Dedifferentiated amniotic fluid mesenchymal stem cell (primary cell): ENCODE data around the gene TSPEAR.
"Not testable (repeated sequence)": the region's sequence is repeated elsewhere in the genome, so short reads cannot be mapped to it uniquely, and the experiment has no call there.

Source experiments
- DNase-seq: peaks from one replicate; pipeline ENCODE4 v3.0.0-alpha.2; 2016; ENCODE audit errors: extremely low spot score

The TSPEAR gene

DNA sequence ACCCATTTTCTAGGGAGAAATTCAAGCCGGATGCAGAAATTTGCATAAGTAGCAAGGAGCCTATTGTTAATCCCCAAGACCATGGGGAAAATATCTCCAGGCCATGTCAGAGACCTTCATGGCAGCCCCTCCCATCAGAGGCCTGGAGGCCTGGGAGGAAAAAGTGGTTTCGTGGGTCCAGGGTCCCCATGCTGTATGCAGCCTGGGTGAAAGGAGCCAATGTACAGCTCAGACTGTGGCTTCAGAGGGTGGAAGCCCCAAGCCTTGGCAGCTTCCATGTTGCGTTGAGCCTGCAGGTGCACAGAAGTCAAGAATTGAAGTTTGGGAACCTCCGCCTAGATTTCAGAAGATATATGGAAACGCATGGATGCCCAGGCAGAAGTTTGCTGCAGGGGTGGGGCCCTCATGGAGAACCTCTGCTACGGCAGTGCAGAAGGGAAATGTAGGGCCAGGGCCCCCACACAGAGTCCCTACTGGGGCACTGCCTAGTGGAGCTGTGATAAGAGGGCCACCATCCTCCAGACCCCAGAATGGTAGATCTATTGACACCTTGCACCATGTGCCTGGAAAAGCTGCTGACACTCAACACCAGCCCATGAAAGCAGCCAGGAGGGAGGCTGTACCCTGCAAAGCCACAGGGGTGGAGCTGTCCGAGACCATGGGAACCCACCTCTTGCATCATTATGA is 101.1 kb downstream of the TSPEAR start:
- DNase-seq = not testable (repeated sequence)

DNA sequence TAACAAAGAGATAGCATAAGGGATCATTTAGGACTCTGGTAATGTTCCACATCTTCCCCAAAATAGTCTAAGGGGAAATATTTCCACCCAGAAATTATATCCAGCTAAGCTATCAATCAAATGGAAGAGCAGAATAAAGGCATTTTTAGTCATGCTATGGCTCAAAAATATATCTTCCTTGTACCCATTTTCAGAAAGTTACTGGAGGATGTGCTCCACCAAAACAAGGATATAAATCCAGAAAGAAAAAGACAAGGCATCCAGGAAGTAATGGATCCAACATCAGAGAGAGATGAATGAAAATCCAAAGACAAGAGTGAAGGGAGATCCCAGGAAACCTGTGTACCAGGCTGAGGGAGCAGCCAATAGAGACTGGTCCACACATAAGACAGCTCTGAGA is 102.2 kb downstream of the TSPEAR start:
- DNase-seq = no peak

DNA sequence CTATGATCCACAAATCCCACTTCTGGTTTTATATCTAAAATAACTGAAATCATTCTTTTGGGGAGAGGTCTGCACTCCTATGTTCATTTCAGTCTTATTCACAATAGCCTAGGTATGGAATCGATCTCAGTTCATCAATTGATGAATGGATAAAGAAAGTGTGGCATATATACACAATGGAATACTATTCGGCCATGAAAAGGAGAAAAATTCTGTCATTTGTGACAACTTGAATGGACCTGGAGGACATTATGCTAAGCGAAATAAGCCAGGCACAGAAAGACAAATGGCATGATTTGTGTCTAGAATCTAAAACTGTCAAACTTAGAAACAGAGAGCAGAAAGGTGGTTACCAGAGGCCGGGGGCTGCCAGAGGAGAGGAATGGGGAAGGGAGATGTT is 104.9 kb downstream of the TSPEAR start:
- no peak for DNase-seq

DNA sequence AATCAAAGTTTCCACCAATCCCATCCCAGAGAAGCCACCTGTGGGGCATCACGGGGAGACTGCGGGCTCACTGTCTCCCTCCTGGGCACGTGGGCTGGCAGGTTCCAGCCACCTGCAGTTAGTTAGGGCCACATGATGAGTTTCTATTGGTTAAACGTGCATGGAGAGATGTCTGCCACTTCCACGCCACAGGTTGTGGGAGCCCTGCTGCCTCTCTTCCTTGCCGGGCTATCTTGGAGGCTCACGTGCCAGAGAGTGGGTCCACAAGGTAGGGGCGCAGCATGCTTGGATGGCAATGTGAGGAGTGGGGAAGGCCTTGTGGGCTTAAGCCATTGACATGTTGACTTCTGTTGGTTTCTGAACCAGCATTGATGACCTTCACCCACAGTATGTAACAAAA is 107.5 kb downstream of the TSPEAR start:
- no peak for DNase-seq

DNA sequence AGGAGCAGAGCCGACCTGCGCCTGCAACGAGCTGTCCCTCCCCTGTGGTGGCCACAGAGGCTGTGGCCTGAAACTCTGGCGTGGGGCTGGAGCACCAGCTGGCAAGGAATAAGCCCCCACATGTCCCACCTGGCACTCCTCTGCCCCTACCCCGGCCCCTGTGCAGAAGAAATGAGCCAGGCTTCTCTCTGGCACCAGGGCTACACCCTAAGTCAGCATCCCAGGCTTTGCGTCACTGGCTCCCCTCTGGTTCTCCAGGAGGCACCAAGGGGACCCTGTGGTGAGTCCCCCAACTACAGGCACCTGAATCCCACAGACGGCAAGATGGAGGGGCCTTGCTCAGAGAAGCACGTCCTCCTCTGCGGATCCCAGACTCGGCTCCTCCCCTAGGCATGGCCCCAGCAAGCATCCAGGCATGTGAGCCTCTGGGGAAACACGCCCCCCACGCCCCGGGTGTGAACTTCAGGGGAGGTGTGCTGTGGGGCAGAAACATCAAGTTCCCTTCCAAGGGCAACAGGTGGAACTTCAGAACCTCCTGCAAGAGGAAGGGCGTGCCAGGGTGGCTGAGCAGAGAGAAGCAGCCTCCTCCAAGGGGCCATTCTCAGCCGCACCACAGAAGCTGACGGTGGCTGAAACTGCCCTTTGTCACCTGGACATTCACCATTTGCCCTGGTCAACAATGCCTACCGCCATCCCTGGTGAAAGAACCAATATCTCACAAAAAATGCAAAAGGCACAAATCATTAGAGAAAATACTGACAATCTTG is 108.1 kb downstream of the TSPEAR start:
- DNase-seq = no peak

DNA sequence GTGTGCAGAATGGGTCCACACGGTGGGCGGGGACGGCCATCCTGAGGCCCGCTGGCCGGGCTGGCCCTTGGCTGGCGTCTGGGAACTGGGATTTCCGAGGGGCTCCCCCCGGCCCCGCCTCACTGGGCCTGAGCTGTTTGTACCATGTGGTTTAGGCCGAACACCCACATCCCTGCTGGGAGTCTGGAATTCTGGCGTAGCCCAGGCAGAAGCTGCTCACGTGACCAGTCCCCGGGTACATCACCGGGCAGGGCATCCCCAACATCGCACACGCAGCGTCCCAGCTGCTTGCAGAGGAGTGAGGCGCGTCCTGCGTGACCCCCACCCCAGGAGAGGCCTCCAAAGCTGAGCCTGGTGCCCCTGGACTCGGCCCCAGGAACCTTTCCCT is 108.9 kb downstream of the TSPEAR start:
- no peak for DNase-seq

DNA sequence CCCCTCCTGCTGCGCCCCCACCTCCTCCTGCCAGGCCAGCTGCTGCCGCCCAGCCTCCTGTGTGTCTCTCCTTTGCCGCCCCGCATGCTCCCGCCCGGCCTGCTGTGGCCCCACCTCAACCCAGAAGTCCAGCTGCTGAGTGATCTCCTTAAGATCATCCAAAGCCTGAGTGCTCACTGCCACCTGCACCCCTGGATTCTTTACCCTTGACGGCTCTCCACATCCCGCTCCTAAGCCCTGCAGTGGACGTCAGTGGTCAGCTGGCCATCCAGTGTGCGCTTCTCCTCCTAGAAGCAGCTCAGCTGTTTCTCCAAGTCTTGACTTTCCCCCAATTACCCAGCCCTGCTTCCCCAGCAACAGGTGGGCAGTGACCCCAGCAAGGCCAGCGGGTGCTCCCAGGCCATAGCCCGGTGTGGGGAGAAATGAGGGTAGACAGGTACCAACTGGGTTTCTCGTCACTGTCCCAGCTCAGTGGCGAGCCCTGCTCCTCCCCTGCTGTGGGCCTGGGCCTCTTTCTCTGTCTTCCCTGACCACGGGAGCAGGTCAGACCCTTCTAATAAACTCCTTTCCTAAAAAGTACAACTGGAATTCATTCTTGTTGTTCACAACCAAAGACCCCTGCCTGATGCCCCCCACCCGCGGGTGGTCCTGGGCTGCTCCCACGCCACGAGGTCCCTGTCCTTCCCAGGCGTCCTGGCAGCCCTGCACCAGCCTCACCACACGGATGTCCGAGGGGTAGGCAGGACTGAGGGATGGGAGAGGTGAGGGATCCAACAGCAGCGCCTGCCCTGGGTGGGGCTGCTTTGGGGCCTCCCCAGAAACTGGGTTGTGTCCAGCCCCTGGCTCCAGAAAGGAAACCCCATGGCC is 109.5 kb downstream of the TSPEAR start:
- no peak for DNase-seq

DNA sequence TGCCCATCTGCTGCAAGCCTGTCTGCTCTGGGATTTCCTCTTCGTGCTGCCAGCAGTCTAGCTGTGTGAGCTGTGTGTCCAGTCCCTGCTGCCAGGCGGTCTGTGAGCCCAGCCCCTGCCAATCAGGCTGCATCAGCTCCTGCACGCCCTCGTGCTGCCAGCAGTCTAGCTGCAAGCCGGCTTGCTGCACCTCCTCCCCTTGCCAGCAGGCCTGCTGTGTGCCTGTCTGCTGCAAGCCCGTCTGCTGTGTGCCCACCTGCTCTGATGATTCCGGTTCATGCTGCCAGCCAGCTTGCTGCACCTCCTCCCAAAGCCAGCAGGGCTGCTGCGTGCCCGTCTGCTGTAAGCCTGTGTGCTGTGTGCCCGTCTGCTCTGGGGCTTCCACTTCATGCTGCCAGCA is 110.3 kb downstream of the TSPEAR start:
- DNase-seq = not testable (repeated sequence)

DNA sequence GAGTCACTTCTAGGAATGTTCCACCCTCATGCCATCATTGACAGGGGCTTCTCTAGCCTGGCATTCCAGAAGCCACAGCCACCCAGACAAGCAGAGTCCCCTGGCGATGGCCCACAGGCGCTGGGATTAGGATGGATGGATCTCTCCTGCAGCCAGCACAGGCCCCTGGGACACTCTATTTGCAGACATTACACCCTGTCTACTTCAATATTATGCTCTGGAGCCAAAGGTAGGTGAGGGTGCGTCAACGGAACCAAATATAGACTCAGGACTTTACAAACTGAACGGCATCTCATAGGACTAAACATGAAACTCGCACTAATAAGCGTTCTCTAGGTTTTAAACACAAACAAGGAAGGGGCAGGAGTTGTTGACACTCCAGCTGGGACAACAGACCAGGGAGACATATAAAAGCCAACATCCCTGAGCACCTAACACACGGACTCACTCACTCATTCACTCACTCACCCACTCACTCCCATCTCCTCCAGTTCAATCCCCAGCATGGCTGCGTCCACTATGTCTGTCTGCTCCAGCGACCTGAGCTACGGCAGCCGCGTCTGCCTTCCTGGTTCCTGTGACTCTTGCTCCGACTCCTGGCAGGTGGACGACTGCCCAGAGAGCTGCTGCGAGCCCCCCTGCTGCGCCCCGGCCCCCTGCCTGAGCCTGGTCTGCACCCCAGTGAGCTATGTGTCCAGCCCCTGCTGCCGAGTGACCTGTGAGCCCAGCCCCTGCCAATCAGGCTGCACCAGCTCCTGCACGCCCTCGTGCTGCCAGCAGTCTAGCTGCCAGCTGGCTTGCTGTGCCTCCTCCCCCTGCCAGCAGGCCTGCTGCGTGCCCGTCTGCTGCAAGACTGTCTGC is 111.0 kb downstream of the TSPEAR start, which contains the start of gene KRTAP10-7:
KRTAP10-7 (plus strand) TSS at position 480 of the 861 bp plus-strand sequence; CDS start at position 505, 25 bp downstream.
- DNase-seq = not testable (repeated sequence)

DNA sequence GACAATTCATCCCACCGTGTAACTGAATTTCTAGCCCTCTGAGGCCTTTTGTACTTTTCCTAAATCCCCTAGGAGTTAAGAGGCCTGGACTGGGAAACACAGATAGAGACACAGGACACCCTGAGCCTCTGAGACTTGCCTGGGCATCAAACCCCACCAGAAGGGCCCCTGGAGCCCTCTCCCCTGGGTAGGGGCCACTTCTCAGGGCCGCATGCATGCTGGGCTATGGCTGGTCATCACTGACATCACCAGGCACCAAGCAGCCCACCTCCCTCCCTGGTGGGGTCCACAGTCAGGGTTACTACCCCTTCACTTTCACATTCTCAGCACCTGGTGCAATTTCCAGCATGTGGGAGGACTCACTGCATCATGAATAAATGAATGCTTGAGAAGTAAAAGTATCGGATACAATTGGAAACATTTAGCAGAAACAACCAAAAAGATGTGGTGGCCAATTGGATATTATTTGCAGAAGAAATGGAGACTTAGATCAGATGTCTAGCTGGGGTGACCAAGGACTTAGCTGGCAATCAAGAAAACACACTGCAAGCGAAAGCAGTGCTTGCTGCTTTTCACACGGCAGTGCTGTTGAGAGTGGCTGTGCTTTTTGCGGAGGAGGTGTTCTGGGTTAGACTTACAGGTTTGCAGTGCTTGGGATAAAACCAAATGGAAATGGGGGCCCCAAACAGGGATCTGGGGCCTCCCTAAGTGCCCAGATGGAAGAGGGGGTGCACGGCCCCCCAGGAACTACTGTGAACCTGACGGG is 111.9 kb downstream of the TSPEAR start:
- no peak for DNase-seq

DNA sequence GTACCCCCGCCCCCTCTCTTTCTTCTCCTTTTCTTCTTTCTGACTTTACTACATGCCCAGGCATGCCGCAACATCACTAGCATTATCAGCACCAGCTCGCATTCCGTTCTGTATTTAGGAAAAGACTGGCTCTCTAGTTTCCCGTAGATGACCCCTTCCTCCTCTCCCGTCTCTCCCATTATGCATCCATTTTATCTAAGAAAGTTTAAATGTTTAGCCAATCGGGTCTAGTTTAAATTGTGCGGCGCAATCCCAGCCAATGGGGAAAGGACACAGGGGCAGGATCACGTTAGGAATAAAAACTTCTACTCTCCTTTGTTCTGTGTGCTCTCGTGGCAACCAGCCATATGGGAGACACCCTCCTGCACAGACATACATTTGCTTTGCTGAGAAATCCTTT is 113.3 kb downstream of the TSPEAR start:
- no peak for DNase-seq

DNA sequence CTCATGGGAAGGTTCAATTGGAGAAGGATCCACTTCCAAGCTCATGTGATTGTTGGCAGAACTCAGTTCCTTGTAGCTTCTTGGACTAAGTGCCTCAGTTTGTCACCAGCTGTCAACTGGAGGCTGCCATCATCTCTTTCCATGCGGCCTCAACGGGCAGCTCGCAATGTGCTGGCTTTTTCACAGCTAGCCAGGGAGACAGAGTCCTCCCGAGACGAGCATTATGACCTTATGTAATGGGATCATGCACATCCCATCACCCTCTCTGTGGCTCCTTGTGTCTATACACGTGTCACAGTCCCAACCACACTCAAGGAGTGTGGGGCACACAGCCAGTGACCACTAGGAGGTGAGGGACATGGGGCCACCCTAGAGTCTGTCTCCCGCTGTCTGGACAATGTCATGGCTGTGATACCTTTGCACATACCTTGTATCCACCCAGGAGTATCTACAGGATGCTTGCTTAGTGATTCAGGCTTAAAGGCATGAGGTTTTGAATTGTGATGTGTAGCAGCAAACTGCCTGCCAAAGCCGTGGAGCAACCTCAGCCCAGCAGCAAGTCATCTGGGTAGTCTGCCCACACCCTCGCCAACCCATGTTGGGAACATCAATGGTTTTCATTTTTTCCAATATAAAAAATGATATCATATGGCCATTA is 115.2 kb downstream of the TSPEAR start:
- no peak for DNase-seq

DNA sequence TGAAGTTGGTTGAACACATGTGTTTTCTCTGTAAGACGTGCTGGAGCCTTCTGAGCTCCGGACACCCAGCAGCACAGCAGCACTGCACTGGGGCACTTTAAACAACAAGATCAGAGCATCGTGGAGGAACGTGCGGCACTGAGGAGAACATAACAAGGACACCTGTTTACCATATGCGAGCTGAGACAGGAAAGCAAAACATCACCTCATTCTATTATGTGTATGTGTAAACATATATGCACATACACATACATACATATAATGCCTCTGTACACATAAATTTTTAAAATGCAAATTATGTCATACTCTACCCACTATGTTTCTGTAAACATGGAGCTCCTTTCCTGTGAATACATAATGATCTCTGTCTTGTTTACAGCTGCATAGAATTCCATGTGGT is 115.8 kb downstream of the TSPEAR start:
- DNase-seq = no peak

DNA sequence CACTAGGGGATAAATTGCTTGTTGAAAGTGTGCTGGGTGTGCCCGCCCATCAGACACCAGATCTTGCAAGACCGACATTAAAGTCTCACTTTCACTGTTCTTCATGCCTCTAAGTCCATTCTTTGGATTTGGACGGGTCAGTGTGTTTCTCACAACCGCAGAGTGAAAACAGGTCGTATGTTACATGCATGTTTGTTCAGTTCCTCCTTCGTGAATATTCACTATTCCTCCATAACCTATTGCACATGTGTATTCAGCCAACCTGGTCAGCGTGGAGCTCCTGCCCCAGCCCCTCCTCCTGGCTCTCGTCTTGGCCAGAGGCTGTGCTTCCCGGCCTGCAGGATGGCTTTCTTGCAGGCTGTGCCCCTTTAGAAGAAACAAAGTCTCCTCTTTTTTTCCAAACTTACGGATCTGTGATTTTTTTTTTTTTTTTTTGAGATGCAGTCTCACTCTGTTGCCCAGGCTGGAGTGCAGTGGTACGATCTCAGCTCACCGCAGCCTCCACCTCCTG is 116.9 kb downstream of the TSPEAR start:
- DNase-seq = no peak

DNA sequence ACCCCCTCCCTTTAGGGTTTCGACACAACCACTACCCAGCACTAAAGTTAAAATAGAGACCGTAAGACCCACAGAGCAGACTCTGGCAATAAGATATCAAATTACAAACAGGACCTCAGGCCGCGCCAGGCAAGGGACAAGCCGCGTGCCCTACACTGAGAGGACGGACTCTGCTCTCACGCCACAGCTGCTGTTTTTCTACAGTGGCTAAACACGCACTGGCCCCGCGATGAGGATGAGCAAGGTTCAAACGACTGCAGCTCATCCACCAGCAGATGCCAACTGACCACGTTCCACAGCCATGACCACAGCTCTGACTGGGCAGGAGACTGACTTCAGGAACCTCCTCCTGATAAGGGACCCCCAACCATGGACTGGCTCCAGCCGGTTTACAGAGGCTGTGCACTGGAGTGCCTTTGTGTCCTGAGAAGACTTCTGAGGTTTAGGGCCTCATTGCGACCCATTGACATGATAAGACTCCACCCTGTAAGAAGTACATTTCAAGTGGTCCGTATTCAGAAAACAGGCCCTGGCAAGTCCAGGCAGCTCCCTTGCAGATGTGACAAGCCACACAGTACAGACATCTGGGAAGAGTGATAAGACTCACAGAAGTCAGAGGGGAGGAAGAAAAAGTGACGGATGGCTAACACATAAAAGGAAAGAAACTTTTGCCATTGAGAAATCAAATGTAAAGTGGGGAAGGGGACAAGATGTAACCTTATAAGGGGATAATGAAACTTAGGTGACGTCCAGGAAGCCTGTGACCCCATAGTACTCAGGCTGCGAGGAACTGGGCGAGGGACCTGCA is 117.6 kb downstream of the TSPEAR start:
- no peak for DNase-seq

DNA sequence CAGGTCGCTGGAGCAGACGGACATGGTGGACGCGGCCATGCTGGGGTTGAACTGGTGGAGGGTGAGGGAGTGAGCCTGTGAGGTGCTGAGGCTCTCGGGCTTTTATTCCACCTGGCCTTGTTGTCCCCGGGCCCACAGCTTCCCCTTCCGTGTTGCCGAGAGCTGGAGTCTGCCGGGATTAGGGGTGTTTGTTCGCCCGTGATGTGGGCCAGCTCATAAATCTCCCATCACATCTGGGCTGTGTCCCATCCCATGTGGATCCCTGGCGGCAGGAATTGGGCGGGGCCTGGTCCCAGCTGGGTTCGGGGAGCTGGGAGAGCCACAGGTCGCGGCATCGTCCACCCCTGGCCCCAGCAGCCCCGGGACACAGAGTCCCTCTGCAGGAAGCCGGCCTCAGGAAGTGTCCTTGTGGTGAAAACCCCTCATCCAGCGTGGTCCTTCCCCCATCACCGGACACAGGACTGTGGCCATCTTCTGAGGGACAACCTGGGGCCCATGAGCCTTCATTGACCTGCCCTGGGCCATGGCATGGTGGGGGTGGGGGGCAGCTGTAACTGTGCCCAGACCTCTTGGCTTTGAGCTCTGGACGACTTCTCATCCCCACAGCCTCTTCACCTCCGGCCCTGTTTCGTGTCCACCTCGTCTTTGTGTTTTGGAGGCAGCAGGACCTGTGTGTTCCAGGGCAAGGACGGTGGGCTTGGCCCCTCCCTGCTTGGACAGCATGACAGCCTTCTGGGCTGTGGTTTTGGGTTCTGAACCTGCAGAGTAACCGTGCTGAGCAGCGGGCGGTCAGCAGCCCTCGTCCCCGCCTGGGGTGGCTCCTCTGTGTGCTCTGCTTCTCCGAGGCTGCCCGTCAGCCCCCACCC is 118.7 kb downstream of the TSPEAR start, which contains the start of gene KRTAP10-6:
KRTAP10-6 (minus strand) TSS at position 60 of the 866 bp plus-strand sequence; CDS start at position 39, 21 bp downstream.
- no peak for DNase-seq

DNA sequence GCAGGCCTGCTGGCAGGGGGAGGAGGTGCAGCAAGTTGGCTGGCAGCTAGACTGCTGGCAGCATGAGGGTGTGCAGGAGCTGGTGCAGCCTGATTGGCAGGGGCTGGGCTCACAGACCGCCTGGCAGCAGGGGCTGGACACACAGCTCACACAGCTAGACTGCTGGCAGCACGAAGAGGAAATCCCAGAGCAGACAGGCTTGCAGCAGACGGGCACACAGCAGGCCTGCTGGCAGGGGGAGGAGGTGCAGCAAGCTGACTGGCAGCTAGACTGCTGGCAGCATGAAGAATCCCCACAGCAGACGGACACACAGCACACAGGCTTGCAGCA is 119.6 kb downstream of the TSPEAR start:
- not testable (repeated sequence) for DNase-seq
